Adrenal gland (tissue), 12 donors: Measurements from ENCODE around the gene TREH. TPM values are rescaled to one million over a fixed set of nuclear protein-coding genes. Genes with fewer than 3 reads are reported as not detected.

ENCODE experiments used
- DNase-seq, 7 donors: peaks; one replicate each; pipeline ENCODE4 v3.0.0-alpha.2; 2019 to 2020
- H3K27ac ChIP-seq, 5 donors: fragments of 200-600 bp; sonication (generic) in 4 of 5; 1 replicate in 3 of 5; 2 replicates in 2 of 5; pipeline versions ENCODE4 v1.5.1 to v1.8.0; 2016 to 2020; ENCODE audit warnings: mild to moderate bottlenecking in 1 of 5
- H3K27me3 ChIP-seq: fragments of 200-600 bp; 2 replicates; pipeline ENCODE4 v1.8.0; 2021
- H3K36me3 ChIP-seq, 2 donors: fragments of 200-600 bp; replicated peaks in 1 of 2; 1 replicate in 1 of 2; 2 replicates in 1 of 2; pipeline versions ENCODE4 v1.5.1 to v1.8.0; 2018 to 2022
- H3K4me1 ChIP-seq, 2 donors: fragments of 200-600 bp; replicated peaks in 1 of 2; 1 replicate in 1 of 2; 2 replicates in 1 of 2; pipeline versions ENCODE4 v1.5.1 to v1.8.0; 2018 to 2021
- H3K4me3 ChIP-seq, 4 donors: fragments of 200-600 bp; sonication (generic) in 3 of 4; one replicate each; pipeline ENCODE4 v1.5.1; 2016 to 2018
- H3K9me3 ChIP-seq, 3 donors: fragments of 200-600 bp; sonication (generic) in 1 of 3; replicated peaks in 1 of 3; 1 replicate in 2 of 3; 2 replicates in 1 of 3; pipeline versions ENCODE4 v1.5.1 to v1.8.0; 2016 to 2021
- CTCF ChIP-seq, 6 experiments: fragments of 450-650 bp in 4 of 6; fragments of 200-600 bp in 2 of 6; sonication (generic) in 1 of 6; IDR thresholded peaks; 1 replicate in 5 of 6; 2 replicates in 1 of 6; pipeline versions ENCODE4 v1.5.1 to v1.8.0; 2016 to 2021; ENCODE audit warnings: antibody characterized with exemption in 6 of 6, mild to moderate bottlenecking in 2 of 6, moderate library complexity in 1 of 6
- POLR2A ChIP-seq, 2 donors: fragments of 450-650 bp; IDR thresholded peaks; one replicate each; pipeline ENCODE4 v1.6.1; 2017; ENCODE audit warnings: antibody characterized with exemption in 2 of 2, mild to moderate bottlenecking in 2 of 2, moderate library complexity in 1 of 2
- WGBS, 4 donors: extraction: QIAGEN DNeasy Blood & Tissue Kit in 2 of 4; methylation state at CpG; one replicate each; pipeline versions ENCODE4 v1.1.5 to v1.1.7; 2013 to 2017; 5-methylcytosine and 5-hydroxymethylcytosine counted together
- intact Hi-C, 2 donors: fragments of 100-400 bp; cut with DNase I; formaldehyde crosslinking; loops; one replicate each; pipeline versions ENCODE4 v1.14.1 to v1.15.0; 2022 to 2023
- polyA plus RNA-seq, 3 donors: library from polyadenylated mRNA; stranded (reverse); fragments of 200-250 nt in 2 of 3; fragments of 350-450 nt in 1 of 3; fragmentation: Illumina TruSeq in 1 of 3; extraction: RNeasy Lipid Tissue Mini Kit (QIAGEN cat#74804) in 1 of 3; gene quantifications; one replicate each; pipeline ENCODE4 v1.2.3, GENCODE V29; 2013 to 2014
- total RNA-seq, 9 donors: library from RNA; depleted of rRNA in 4 of 9; stranded (reverse); fragments of >200 nt in 4 of 9; fragments of 120-200 nt in 1 of 9; fragmentation: NEBNext Ultra II Directional in 1 of 9; extraction: Animal tissue kit (Norgen Biotek cat#: 25700) in 1 of 9; gene quantifications; one replicate each; pipeline versions ENCODE4 v1.1.0 to v1.2.4, GENCODE V29; 2013 to 2023
- donor health status: healthy with polysubstance abuse.
- donor health status: Bipolar disorder and iron deficiency.
- donor health status: DM: yes; HTN: yes; CAD: no.
- donor health status: DM: no; HTN: no; CAD: no.
- donor health status: DM: no; HTN: no; CAD: no.
- donor health status: DM: yes; HTN: yes; CAD: no.

TREH gene
- total and polyA plus RNA-seq, 12 donors = 3.0 to 5.1 TPM; not detected in 10

GRCh38 chr11:118658429-118659313, 20.8 kb downstream of the TREH start:
- DNase-seq = peak in 1 of 7 donors; percentile 34

GRCh38 chr11:118657709-118658428, 21.6 kb downstream of the TREH start:
- no peak for TF ChIP-seq CTCF (IDR thresholded peaks at IDR 0.05)
- no peak for TF ChIP-seq POLR2A (IDR thresholded peaks at IDR 0.05)
- intact Hi-C loops = loop anchor here in 1 of 2 donors (5.0 kb wide), 1 partner anchor 61 kb away; no protein-coding TSS in a partner anchor
- H3K4me3 ChIP-seq = no peak overlapping the region
- H3K27ac ChIP-seq = no peak overlapping the region
- WGBS, 4 donors = 78 to 86% (median 83%) methylated on average over 14 to 16 of the region's 16 CpGs
- no peaks in the 10 kb centered on the region for H3K9me3 ChIP-seq
- H3K36me3 ChIP-seq = peaks cover 0 to 43% of the 10 kb centered on the region in 2 donors
- no peaks in the 10 kb centered on the region for H3K27me3 ChIP-seq
- H3K4me1 ChIP-seq = peaks cover 0 to 4% of the 10 kb centered on the region in 2 donors
- no peak for DNase-seq

More at GRCh38 chr11:118658429-118659313, 20.8 kb downstream of the TREH start:
- intact Hi-C loops = loop anchor here in 1 of 2 donors (5.0 kb wide), 1 partner anchor 61 kb away; no protein-coding TSS in a partner anchor
- peaks cover 0 to 35% of the 10 kb centered on the region in 2 donors for H3K36me3 ChIP-seq
- H3K27me3 ChIP-seq = no peaks in the 10 kb centered on the region
- 32 to 60% (median 51%) methylated on average over 1 to 16 of the region's 16 CpGs for whole genome bisulfite sequencing, 4 donors
- peaks cover 0 to 4% of the 10 kb centered on the region in 2 donors for H3K4me1 ChIP-seq
- H3K4me3 ChIP-seq = no peak overlapping the region
- H3K9me3 ChIP-seq = no peaks in the 10 kb centered on the region
- TF ChIP-seq POLR2A (IDR thresholded peaks at IDR 0.05) (no peak), CTCF (IDR thresholded peaks at IDR 0.05) (peak in 1 of 6 experiments; percentile 24)
- H3K27ac ChIP-seq = peak overlapping the region in 2 of 5 donors; percentile 56 to 78

- peaks cover 0 to 4% of the 10 kb centered on the region in 2 donors for H3K4me1 ChIP-seq
- H3K9me3 ChIP-seq = no peaks in the 10 kb centered on the region
- DNase-seq = no peak
- H3K36me3 ChIP-seq = peaks cover 0 to 50% of the 10 kb centered on the region in 2 donors
- 82 to 100% (median 91%) methylated on average over 2 of the region's 2 CpGs for WGBS, 4 donors
- no peak overlapping the region for H3K4me3 ChIP-seq
- no peak overlapping the region for H3K27ac ChIP-seq
- intact Hi-C loops = loop anchor here in 1 of 2 donors (5.0 kb wide), 1 partner anchor 60 kb away; no protein-coding TSS in a partner anchor
- no peaks in the 10 kb centered on the region for H3K27me3 ChIP-seq
- TF ChIP-seq CTCF (IDR thresholded peaks at IDR 0.05) = no peak
Observed at GRCh38 chr11:118657238-118657637, 22.2 kb downstream of the TREH start.
